Measurements from ENCODE around the gene C1orf159.

- TF ChIP-seq, protein P1, sequence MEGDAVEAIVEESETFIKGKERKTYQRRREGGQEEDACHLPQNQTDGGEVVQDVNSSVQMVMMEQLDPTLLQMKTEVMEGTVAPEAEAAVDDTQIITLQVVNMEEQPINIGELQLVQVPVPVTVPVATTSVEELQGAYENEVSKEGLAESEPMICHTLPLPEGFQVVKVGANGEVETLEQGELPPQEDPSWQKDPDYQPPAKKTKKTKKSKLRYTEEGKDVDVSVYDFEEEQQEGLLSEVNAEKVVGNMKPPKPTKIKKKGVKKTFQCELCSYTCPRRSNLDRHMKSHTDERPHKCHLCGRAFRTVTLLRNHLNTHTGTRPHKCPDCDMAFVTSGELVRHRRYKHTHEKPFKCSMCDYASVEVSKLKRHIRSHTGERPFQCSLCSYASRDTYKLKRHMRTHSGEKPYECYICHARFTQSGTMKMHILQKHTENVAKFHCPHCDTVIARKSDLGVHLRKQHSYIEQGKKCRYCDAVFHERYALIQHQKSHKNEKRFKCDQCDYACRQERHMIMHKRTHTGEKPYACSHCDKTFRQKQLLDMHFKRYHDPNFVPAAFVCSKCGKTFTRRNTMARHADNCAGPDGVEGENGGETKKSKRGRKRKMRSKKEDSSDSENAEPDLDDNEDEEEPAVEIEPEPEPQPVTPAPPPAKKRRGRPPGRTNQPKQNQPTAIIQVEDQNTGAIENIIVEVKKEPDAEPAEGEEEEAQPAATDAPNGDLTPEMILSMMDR (IDR thresholded peaks at IDR 0.05): no peak
- no peak for TF ChIP-seq POLR2A (IDR thresholded peaks at IDR 0.05)
Observed at GRCh38 chr1:1082776-1083415, 33.0 kb downstream of the C1orf159 start.
